Loucy (cell line): ENCODE results near the gene STUM.

Experiments used
- H2AFZ ChIP-seq: fragments of 200-600 bp; sonication (generic); 2 replicates; pipeline ENCODE4 v1.6.0; 2016; ENCODE audit warnings: antibody characterized with exemption, mild to moderate bottlenecking, low read length, moderate library complexity
- H3F3A ChIP-seq: fragments of 200-600 bp; 2 replicates; pipeline ENCODE4 v1.6.0; 2016; ENCODE audit warnings: antibody characterized with exemption, low read depth, mild to moderate bottlenecking
- H3K27me3 ChIP-seq: fragments of 200-600 bp; sonication (generic); 2 replicates; pipeline ENCODE4 v1.6.1; 2014; ENCODE audit warnings: low read length, mild to moderate bottlenecking; ENCODE audit not compliant: insufficient read depth, poor library complexity, severe bottlenecking
- H3K36me3 ChIP-seq: fragments of 200-600 bp; sonication (generic); 2 replicates; pipeline ENCODE4 v1.6.1; 2016; ENCODE audit warnings: low read length; ENCODE audit not compliant: insufficient read depth
- H3K4me1 ChIP-seq: fragments of 200-600 bp; sonication (generic); 2 replicates; pipeline ENCODE4 v1.5.1; 2014; ENCODE audit warnings: low read length, mild to moderate bottlenecking; ENCODE audit not compliant: insufficient read depth, poor library complexity, severe bottlenecking
- H3K4me2 ChIP-seq: fragments of 200-600 bp; sonication (generic); 2 replicates; pipeline ENCODE4 v1.6.0; 2014; ENCODE audit warnings: antibody characterized with exemption, low read length, low read depth, mild to moderate bottlenecking; ENCODE audit not compliant: poor library complexity, severe bottlenecking
- H3K4me3 ChIP-seq: fragments of 200-600 bp; sonication (generic); 2 replicates; pipeline ENCODE4 v1.5.1; 2014; ENCODE audit warnings: low read length, mild to moderate bottlenecking, mixed read lengths; ENCODE audit not compliant: poor library complexity, severe bottlenecking
- H3K79me2 ChIP-seq: fragments of 200-600 bp; sonication (generic); 2 replicates; pipeline ENCODE4 v1.6.1; 2014; ENCODE audit warnings: low read length; ENCODE audit not compliant: insufficient read depth
- H3K9ac ChIP-seq: fragments of 200-600 bp; sonication (generic); 2 replicates; pipeline ENCODE4 v1.6.0; 2014; ENCODE audit warnings: mild to moderate bottlenecking, low read depth, low read length, moderate library complexity; ENCODE audit not compliant: poor library complexity, severe bottlenecking
- H3K9me2 ChIP-seq: fragments of 200-600 bp; sonication (generic); replicated peaks from 2 replicates; pipeline ENCODE4 v1.6.1; 2016; ENCODE audit warnings: low read depth, low read length, mixed read lengths
- H3K9me3 ChIP-seq: fragments of 200-600 bp; sonication (generic); 2 replicates; pipeline ENCODE4 v1.6.1; 2014; ENCODE audit warnings: mild to moderate bottlenecking, antibody characterized with exemption, low read length, low read depth; ENCODE audit not compliant: insufficient read depth
- H4K20me1 ChIP-seq: fragments of 200-600 bp; sonication (generic); 2 replicates; pipeline ENCODE4 v1.6.0; 2014; ENCODE audit warnings: antibody characterized with exemption, low read length, mild to moderate bottlenecking; ENCODE audit not compliant: insufficient read depth, poor library complexity, severe bottlenecking
- CTCF ChIP-seq: fragments of 200-600 bp; sonication (generic); conservative IDR thresholded peaks from 2 replicates; pipeline ENCODE4 v1.5.1; 2014; ENCODE audit warnings: mild to moderate bottlenecking, antibody characterized with exemption, low read length
- EZH2phosphoT487 ChIP-seq: fragments of 200-600 bp; IDR thresholded peaks from 2 replicates; pipeline ENCODE4 v1.6.1; 2018; ENCODE audit warnings: antibody characterized with exemption, mild to moderate bottlenecking, moderate library complexity, borderline replicate concordance

Gene STUM

GRCh38 chr1:226629210-226629895, 80.8 kb downstream of the STUM start:
- H3K27me3 ChIP-seq = no peaks in the 10 kb centered on the region
- peaks cover 2% of the 10 kb centered on the region for H3K4me1 ChIP-seq
- peaks cover 24% of the 10 kb centered on the region; the same call in 1 of the 2 replicates for H3K36me3 ChIP-seq
- no peak overlapping the region for H3K9ac ChIP-seq
- no peak overlapping the region for H2AFZ ChIP-seq
- H3K4me2 ChIP-seq = no peak overlapping the region
- no peaks in the 10 kb centered on the region for H3K9me3 ChIP-seq
- TF ChIP-seq CTCF (no peak), EZH2phosphoT487 (no peak)
- H3K4me3 ChIP-seq = no peak overlapping the region
- H4K20me1 ChIP-seq = no peaks in the 10 kb centered on the region
- H3F3A ChIP-seq = no peaks in the 10 kb centered on the region
- no peaks in the 10 kb centered on the region for H3K9me2 ChIP-seq
- no peaks in the 10 kb centered on the region for H3K79me2 ChIP-seq

- no peak for TF ChIP-seq CTCF
Measured at GRCh38 chr1:226629896-226630550, 81.5 kb downstream of the STUM start.

GRCh38 chr1:226630592-226630991, 82.0 kb downstream of the STUM start:
- Histone ChIP-seq H4K20me1 (no peaks in the 10 kb centered on the region), H3K9me3 (no peaks in the 10 kb centered on the region), H3F3A (no peaks in the 10 kb centered on the region), H3K36me3 (peaks cover 32% of the 10 kb centered on the region; the same call in 1 of the 2 replicates), H3K9me2 (no peaks in the 10 kb centered on the region), H3K79me2 (no peaks in the 10 kb centered on the region), H3K4me3 (no peak overlapping the region), H3K4me2 (no peak overlapping the region), H2AFZ (no peak overlapping the region), H3K4me1 (peaks cover 2% of the 10 kb centered on the region), H3K27me3 (no peaks in the 10 kb centered on the region), H3K9ac (no peak overlapping the region)
- no peak for TF ChIP-seq EZH2phosphoT487
- TF ChIP-seq CTCF = no peak

More at GRCh38 chr1:226629896-226630550, 81.5 kb downstream of the STUM start:
- Histone ChIP-seq H3K36me3 (peaks cover 30% of the 10 kb centered on the region; the same call in 1 of the 2 replicates), H4K20me1 (no peaks in the 10 kb centered on the region), H3F3A (no peaks in the 10 kb centered on the region), H3K9ac (no peak overlapping the region), H3K4me2 (no peak overlapping the region), H2AFZ (no peak overlapping the region), H3K4me1 (peaks cover 2% of the 10 kb centered on the region), H3K79me2 (no peaks in the 10 kb centered on the region), H3K9me2 (no peaks in the 10 kb centered on the region), H3K27me3 (no peaks in the 10 kb centered on the region), H3K4me3 (no peak overlapping the region), H3K9me3 (no peaks in the 10 kb centered on the region)
